Stomach (tissue), 9 donors: ENCODE data around the gene SLC5A7. TPM values are rescaled to one million over a fixed set of nuclear protein-coding genes. Genes with fewer than 3 reads are reported as not detected.
A peak's percentile ranks its signal among the peaks of the same experiment; 100 is the strongest.

Experiments
- DNase-seq, 2 donors: peaks; one replicate each; pipeline versions ENCODE4 v3.0.0 to v3.0.0-alpha.2; 2013 to 2019
- H3K27ac ChIP-seq, 5 donors: fragments of 200-600 bp in 4 of 5; sonication (generic) in 4 of 5; one replicate each; pipeline ENCODE4 v1.5.1; 2013 to 2019; ENCODE audit warnings: mild to moderate bottlenecking in 1 of 5, moderate library complexity in 1 of 5
- H3K27me3 ChIP-seq, 3 donors: fragments of 200-600 bp; sonication (generic); one replicate each; pipeline ENCODE4 v1.5.1; 2017 to 2019; ENCODE audit warnings: mixed run types in 1 of 3
- H3K36me3 ChIP-seq, 4 donors: fragments of 200-600 bp; sonication (generic); 1 replicate in 3 of 4; 2 replicates in 1 of 4; pipeline ENCODE4 v1.5.1; 2016 to 2019
- H3K4me1 ChIP-seq, 4 donors: fragments of 200-600 bp; sonication (generic); one replicate each; pipeline ENCODE4 v1.5.1; 2016 to 2019
- H3K4me3 ChIP-seq, 4 donors: fragments of 200-600 bp; sonication (generic) in 3 of 4; one replicate each; pipeline ENCODE4 v1.5.1; 2016 to 2019; ENCODE audit warnings: mild to moderate bottlenecking in 1 of 4
- H3K9me3 ChIP-seq, 4 donors: fragments of 200-600 bp; sonication (generic); one replicate each; pipeline ENCODE4 v1.5.1; 2016 to 2019
- CTCF ChIP-seq, 7 experiments: fragments of 450-650 bp in 4 of 7; fragments of 200-600 bp in 3 of 7; sonication (generic) in 3 of 7; IDR thresholded peaks; one replicate each; pipeline ENCODE4 v1.5.1; 2016 to 2019; ENCODE audit warnings: antibody characterized with exemption in 7 of 7, control low read depth in 2 of 7, mild to moderate bottlenecking in 1 of 7
- EP300 ChIP-seq: sonication (generic); formaldehyde crosslinking; IDR thresholded peaks from one replicate; pipeline ENCODE4 v1.6.1; 2017; ENCODE audit warnings: antibody characterized with exemption
- POLR2A ChIP-seq, 4 donors: fragments of 450-650 bp; IDR thresholded peaks; one replicate each; pipeline ENCODE4 v1.6.1; 2016; ENCODE audit warnings: antibody characterized with exemption in 4 of 4, control low read depth in 2 of 4, mild to moderate bottlenecking in 1 of 4, moderate library complexity in 1 of 4
- POLR2AphosphoS5 ChIP-seq, 3 donors: sonication (generic); formaldehyde crosslinking; IDR thresholded peaks; one replicate each; pipeline ENCODE4 v1.6.1; 2016; ENCODE audit warnings: antibody characterized with exemption in 3 of 3
- whole genome bisulfite sequencing, 5 donors: extraction: QIAGEN DNeasy Blood & Tissue Kit in 3 of 5; methylation state at CpG; one replicate each; pipeline versions ENCODE4 v1.1.5 to v1.1.7; 2013 to 2018; 5-methylcytosine and 5-hydroxymethylcytosine counted together
- intact Hi-C: fragments of 100-400 bp; cut with DNase I; formaldehyde crosslinking; loops from one replicate; pipeline ENCODE4 v1.15.1; 2023; ENCODE audit warnings: low total_unique reads
- polyA plus RNA-seq, 3 donors: library from polyadenylated mRNA; stranded (reverse); fragments of 200-250 nt; gene quantifications; one replicate each; pipeline ENCODE4 v1.2.3, GENCODE V29; 2013
- total RNA-seq, 5 donors: library from RNA; depleted of rRNA; stranded (reverse); fragments of >200 nt; gene quantifications; one replicate each; pipeline versions ENCODE4 v1.1.0 to v1.2.3, GENCODE V29; 2014 to 2016
- donor health status: healthy with polysubstance abuse.
- donor health status: Bipolar disorder and iron deficiency.
- donor health status: healthy.

Gene SLC5A7
- total and polyA plus RNA-seq, 8 donors = 0.18 to 7.0 (median 0.44) TPM; not detected in 4

GRCh38 chr2:108026092-108026794, 39.9 kb downstream of the SLC5A7 start:
- H3K27me3 ChIP-seq = no peaks in the 10 kb centered on the region
- 81 to 97% (median 92%) methylated on average over 1 of the region's 1 CpG for WGBS, 5 donors
- H3K4me1 ChIP-seq = no peaks in the 10 kb centered on the region
- no peak overlapping the region for H3K27ac ChIP-seq
- DNase-seq = no peak
- intact Hi-C loops = no loop called here
- TF ChIP-seq EP300 (no peak), POLR2A (IDR thresholded peaks at IDR 0.05) (no peak), CTCF (IDR thresholded peaks at IDR 0.05) (no peak), POLR2AphosphoS5 (IDR thresholded peaks at IDR 0.05) (no peak)
- H3K9me3 ChIP-seq = peaks cover 0 to 3% (median under 1%) of the 10 kb centered on the region in 4 donors
- no peaks in the 10 kb centered on the region for H3K36me3 ChIP-seq
- no peak overlapping the region for H3K4me3 ChIP-seq

- Histone ChIP-seq H3K9me3 (peaks cover 0 to 10% (median 7%) of the 10 kb centered on the region in 4 donors), H3K36me3 (no peaks in the 10 kb centered on the region), H3K27me3 (no peaks in the 10 kb centered on the region), H3K27ac (no peak overlapping the region), H3K4me3 (no peak overlapping the region), H3K4me1 (no peaks in the 10 kb centered on the region)
- 84 to 96% (median 89%) methylated on average over 2 of the region's 2 CpGs for WGBS, 5 donors
- TF ChIP-seq POLR2AphosphoS5 (IDR thresholded peaks at IDR 0.05) = no peak
- TF ChIP-seq CTCF (IDR thresholded peaks at IDR 0.05) = no peak
- no peak for TF ChIP-seq EP300
- no peak for TF ChIP-seq POLR2A (IDR thresholded peaks at IDR 0.05)
- peak in 1 of 2 donors; percentile 17 for DNase-seq
- intact Hi-C loops = no loop called here
Observed at GRCh38 chr2:108029496-108029895, 43.2 kb downstream of the SLC5A7 start.

- H3K27me3 ChIP-seq = no peaks in the 10 kb centered on the region
- no peak overlapping the region for H3K27ac ChIP-seq
- intact Hi-C loops = no loop called here
- H3K4me3 ChIP-seq = no peak overlapping the region
- 47 to 64% (median 60%) methylated on average over 2 of the region's 2 CpGs for WGBS, 5 donors
- H3K36me3 ChIP-seq = no peaks in the 10 kb centered on the region
- no peak for TF ChIP-seq EP300
- no peak for TF ChIP-seq CTCF (IDR thresholded peaks at IDR 0.05)
- TF ChIP-seq POLR2AphosphoS5 (IDR thresholded peaks at IDR 0.05) = no peak
- no peak for TF ChIP-seq POLR2A (IDR thresholded peaks at IDR 0.05)
- peaks cover 0 to 10% (median 7%) of the 10 kb centered on the region in 4 donors for H3K9me3 ChIP-seq
- peak in 1 of 2 donors; percentile 15 for DNase-seq
- no peaks in the 10 kb centered on the region for H3K4me1 ChIP-seq
Observed at GRCh38 chr2:108029912-108030311, 43.6 kb downstream of the SLC5A7 start.

DNA sequence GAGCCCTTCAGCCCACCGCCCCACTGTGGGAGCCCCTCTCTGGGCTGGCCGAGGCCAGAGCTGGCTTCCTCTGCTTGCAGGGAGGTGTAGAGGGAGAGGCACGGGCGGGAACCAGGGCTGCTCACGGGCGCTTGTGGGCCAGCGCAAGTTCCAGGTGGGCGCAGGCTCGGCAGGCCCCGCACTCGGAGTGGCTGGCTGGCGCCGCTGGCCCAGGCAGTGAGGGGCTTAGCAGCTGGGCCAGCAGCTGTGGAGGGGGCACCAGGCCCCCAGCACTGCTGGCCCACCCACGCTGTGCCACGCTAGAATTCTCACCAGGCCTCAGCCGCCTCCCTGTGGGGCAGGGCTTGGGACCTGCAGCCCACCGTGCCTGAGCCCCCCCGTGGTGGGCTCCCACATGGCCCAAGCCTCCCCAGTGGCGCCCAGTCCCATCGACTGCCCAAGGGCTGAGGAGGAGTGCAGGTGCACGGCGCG, 45.2 kb downstream of the SLC5A7 start:
- TF ChIP-seq EP300 = no peak
- no peak for TF ChIP-seq POLR2A (IDR thresholded peaks at IDR 0.05)
- no peak for TF ChIP-seq POLR2AphosphoS5 (IDR thresholded peaks at IDR 0.05)
- TF ChIP-seq CTCF (IDR thresholded peaks at IDR 0.05) = no peak
- Histone ChIP-seq H3K9me3 (peaks cover 0 to 10% (median 7%) of the 10 kb centered on the region in 4 donors), H3K27ac (no peak overlapping the region), H3K4me3 (no peak overlapping the region), H3K27me3 (no peaks in the 10 kb centered on the region), H3K4me1 (no peaks in the 10 kb centered on the region), H3K36me3 (no peaks in the 10 kb centered on the region)
- intact Hi-C loops = no loop called here
- WGBS, 5 donors = 93 to 97% (median 95%) methylated on average over 12 to 23 of the region's 23 CpGs
- DNase-seq = no peak
